Thyroid gland (tissue), 4 donors: Measurements from ENCODE around the gene SNED1. TPM values are rescaled to one million over a fixed set of nuclear protein-coding genes. Genes with fewer than 3 reads are reported as not detected.

Source experiments
- DNase-seq, 2 donors: peaks; one replicate each; pipeline ENCODE4 v3.0.0-alpha.2; 2019
- H3K27ac ChIP-seq, 3 donors: fragments of 200-600 bp; sonication (generic); 1 replicate in 2 of 3; 2 replicates in 1 of 3; pipeline ENCODE4 v1.5.1; 2016 to 2019; ENCODE audit warnings: mild to moderate bottlenecking in 1 of 3, moderate library complexity in 1 of 3
- H3K27me3 ChIP-seq: fragments of 200-600 bp; sonication (generic); one replicate; pipeline ENCODE4 v1.5.1; 2019
- H3K36me3 ChIP-seq, 2 donors: fragments of 200-600 bp; sonication (generic); one replicate each; pipeline ENCODE4 v1.5.1; 2016 to 2019
- H3K4me1 ChIP-seq, 2 donors: fragments of 200-600 bp; sonication (generic); one replicate each; pipeline ENCODE4 v1.5.1; 2017 to 2019
- H3K4me3 ChIP-seq, 3 donors: fragments of 200-600 bp; sonication (generic); replicated peaks in 1 of 3; 1 replicate in 2 of 3; 2 replicates in 1 of 3; pipeline ENCODE4 v1.5.1; 2016; ENCODE audit warnings: mild to moderate bottlenecking in 1 of 3
- H3K9me3 ChIP-seq: fragments of 200-600 bp; sonication (generic); one replicate; pipeline ENCODE4 v1.5.1; 2017
- CTCF ChIP-seq, 6 experiments: fragments of 200-600 bp in 3 of 6; fragments of 450-650 bp in 3 of 6; sonication (generic) in 3 of 6; IDR thresholded peaks; one replicate each; pipeline ENCODE4 v1.5.1; 2016 to 2019; ENCODE audit warnings: antibody characterized with exemption in 6 of 6, mild to moderate bottlenecking in 2 of 6, inconsistent platforms in 1 of 6, moderate library complexity in 1 of 6
- POLR2A ChIP-seq, 2 donors: fragments of 450-650 bp; IDR thresholded peaks; one replicate each; pipeline ENCODE4 v1.6.1; 2017; ENCODE audit warnings: antibody characterized with exemption in 2 of 2, mild to moderate bottlenecking in 2 of 2, moderate library complexity in 1 of 2
- WGBS, 2 donors: methylation state at CpG; one replicate each; pipeline ENCODE4 v1.1.5; 2017; 5-methylcytosine and 5-hydroxymethylcytosine counted together
- intact Hi-C: fragments of 100-400 bp; cut with DNase I; formaldehyde crosslinking; loops from one replicate; pipeline ENCODE4 v1.15.1; 2023
- total RNA-seq, 4 donors: library from RNA; depleted of rRNA; stranded (reverse); fragments of >200 nt; gene quantifications; one replicate each; pipeline ENCODE4 v1.2.3, GENCODE V29; 2016

The SNED1 gene
- total RNA-seq, 4 donors from 2014 or later, result 47.7 to 122 (median 68.7) TPM

- H3K27ac ChIP-seq, result peak overlapping the region in 1 of 3 donors; percentile 6
- no peak for DNase-seq
- H3K27me3 ChIP-seq, result no peaks in the 10 kb centered on the region
- H3K36me3 ChIP-seq, result peaks cover 17 to 31% of the 10 kb centered on the region in 2 donors
- H3K4me1 ChIP-seq, result peaks cover 0 to 4% of the 10 kb centered on the region in 2 donors
- WGBS, 2 donors, result 77 to 78% methylated on average over 5 of the region's 5 CpGs
- H3K4me3 ChIP-seq, result no peak overlapping the region
- intact Hi-C loops, result no loop called here
- TF ChIP-seq POLR2A (IDR thresholded peaks at IDR 0.05) (no peak), CTCF (IDR thresholded peaks at IDR 0.05) (no peak)
- H3K9me3 ChIP-seq, result no peaks in the 10 kb centered on the region
These were observed 43.3 kb downstream of the SNED1 start for GRCh38 chr2:241041589-241042158.

GRCh38 chr2:241043581-241043980 is 45.2 kb downstream of the SNED1 start:
- H3K4me1 ChIP-seq, result no peaks in the 10 kb centered on the region
- TF ChIP-seq CTCF (IDR thresholded peaks at IDR 0.05) (no peak), POLR2A (IDR thresholded peaks at IDR 0.05) (no peak)
- H3K27ac ChIP-seq, result no peak overlapping the region
- H3K4me3 ChIP-seq, result no peak overlapping the region
- intact Hi-C loops, result no loop called here
- H3K36me3 ChIP-seq, result peaks cover 16 to 34% of the 10 kb centered on the region in 2 donors
- DNase-seq, result no peak
- no peaks in the 10 kb centered on the region for H3K9me3 ChIP-seq
- no peaks in the 10 kb centered on the region for H3K27me3 ChIP-seq

GRCh38 chr2:241047253-241048010 is 49.0 kb downstream of the SNED1 start:
- intact Hi-C loops, result no loop called here
- no peak for DNase-seq
- Histone ChIP-seq H3K27me3 (no peaks in the 10 kb centered on the region), H3K36me3 (peaks cover 42 to 52% of the 10 kb centered on the region in 2 donors), H3K4me3 (no peak overlapping the region), H3K4me1 (no peaks in the 10 kb centered on the region), H3K9me3 (no peaks in the 10 kb centered on the region), H3K27ac (no peak overlapping the region)
- TF ChIP-seq CTCF (IDR thresholded peaks at IDR 0.05), result no peak
- no peak for TF ChIP-seq POLR2A (IDR thresholded peaks at IDR 0.05)
- 85 to 87% methylated on average over 6 of the region's 6 CpGs for WGBS, 2 donors

- DNase-seq, result no peak
- Histone ChIP-seq H3K27ac (no peak overlapping the region), H3K36me3 (peaks cover 50 to 52% of the 10 kb centered on the region in 2 donors), H3K4me3 (no peak overlapping the region), H3K27me3 (no peaks in the 10 kb centered on the region), H3K4me1 (no peaks in the 10 kb centered on the region), H3K9me3 (no peaks in the 10 kb centered on the region)
- intact Hi-C loops, result no loop called here
- WGBS, 2 donors, result 93% methylated on average over 26 to 30 of the region's 30 CpGs
- TF ChIP-seq POLR2A (IDR thresholded peaks at IDR 0.05) (no peak), CTCF (IDR thresholded peaks at IDR 0.05) (no peak)
These were observed 49.9 kb downstream of the SNED1 start for GRCh38 chr2:241048149-241048948.
